BE2C (cell line): ENCODE measurements around the gene LMOD1. TPM values are rescaled to one million over a fixed set of nuclear protein-coding genes. Genes with fewer than 3 reads are reported as not detected.

ENCODE experiments used
- DNase-seq: peaks from one replicate; pipeline ENCODE4 v3.0.0-alpha.2; 2020
- H3K27me3 ChIP-seq: fragments of 250-450 bp; sonication (Bioruptor Pico); 2 replicates; pipeline ENCODE4 v1.5.1; 2020; ENCODE audit warnings: mild to moderate bottlenecking
- H3K36me3 ChIP-seq: fragments of 250-450 bp; sonication (Bioruptor Pico); 2 replicates; pipeline ENCODE4 v1.5.1; 2020; ENCODE audit warnings: mild to moderate bottlenecking
- H3K4me1 ChIP-seq: fragments of 250-450 bp; sonication (Bioruptor Pico); 2 replicates; pipeline ENCODE4 v1.5.1; 2020
- H3K4me3 ChIP-seq: 2 replicates; pipeline ENCODE4 v1.5.1; 2011; ENCODE audit warnings: low read depth, low read length
- H3K9me3 ChIP-seq: fragments of 250-450 bp; sonication (Bioruptor Pico); 2 replicates; pipeline ENCODE4 v1.5.1; 2020
- polyA plus RNA-seq: library from polyadenylated mRNA; unstranded; fragments of >200 nt; gene quantifications from one replicate; pipeline ENCODE4 v1.2.1, GENCODE V29; 2012; ENCODE audit warnings: low read depth, missing spikeins; ENCODE audit not compliant: insufficient read length, insufficient read depth
- TF ChIP-seq, protein P1 (sequence below): IDR thresholded peaks from 2 replicates; pipeline ENCODE4 v1.5.1; 2012; ENCODE audit warnings: mild to moderate bottlenecking, low read depth, low read length

Gene LMOD1
- polyA plus RNA-seq = 0.40 TPM

DNA sequence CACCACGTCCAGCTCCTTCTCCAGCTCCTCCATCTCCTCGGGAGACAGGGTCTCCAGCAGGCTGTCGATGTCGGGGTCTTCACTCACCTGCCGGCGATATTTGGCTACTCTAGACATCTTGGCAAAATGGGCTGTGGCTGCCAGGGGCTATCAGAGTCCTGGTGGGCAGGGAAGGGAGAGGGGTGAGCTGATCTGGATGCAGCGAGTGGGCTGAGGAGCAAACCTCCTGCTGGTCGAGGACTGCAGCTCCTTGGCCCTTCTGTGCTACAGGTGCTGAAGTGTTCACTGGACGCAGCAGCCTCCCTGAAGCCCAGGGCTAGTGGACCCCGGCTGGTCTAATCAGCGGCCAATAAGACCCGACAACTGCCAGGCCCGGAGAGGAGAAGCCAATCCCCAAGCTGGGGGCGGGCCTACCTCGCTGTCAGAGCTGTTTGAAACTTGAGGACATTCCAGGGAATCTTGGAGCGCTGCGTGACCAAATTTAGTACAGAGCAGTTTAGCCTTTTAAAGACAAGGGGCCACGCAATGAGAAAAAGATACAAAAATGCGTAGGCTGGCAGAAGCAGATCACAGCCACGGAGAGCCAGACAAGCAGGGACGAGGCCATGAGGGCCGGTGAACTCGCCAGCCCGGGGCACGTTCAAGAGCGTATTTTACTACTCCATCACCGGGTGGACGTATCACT lies at the start of gene LMOD1:
LMOD1 (minus strand) TSS at position 325 of the 685 bp plus-strand sequence; CDS start at position 117, 208 bp downstream.
- peak; percentile 81 for DNase-seq
- Histone ChIP-seq H3K27me3 (no peaks in the 10 kb centered on the region), H3K4me1 (no peaks in the 10 kb centered on the region; the same call in 1 of the 2 replicates), H3K4me3 (peak within 1 kb of the TSS; percentile 62), H3K36me3 (no peaks in the 10 kb centered on the region), H3K9me3 (no peaks in the 10 kb centered on the region)
- TF ChIP-seq, protein P1, sequence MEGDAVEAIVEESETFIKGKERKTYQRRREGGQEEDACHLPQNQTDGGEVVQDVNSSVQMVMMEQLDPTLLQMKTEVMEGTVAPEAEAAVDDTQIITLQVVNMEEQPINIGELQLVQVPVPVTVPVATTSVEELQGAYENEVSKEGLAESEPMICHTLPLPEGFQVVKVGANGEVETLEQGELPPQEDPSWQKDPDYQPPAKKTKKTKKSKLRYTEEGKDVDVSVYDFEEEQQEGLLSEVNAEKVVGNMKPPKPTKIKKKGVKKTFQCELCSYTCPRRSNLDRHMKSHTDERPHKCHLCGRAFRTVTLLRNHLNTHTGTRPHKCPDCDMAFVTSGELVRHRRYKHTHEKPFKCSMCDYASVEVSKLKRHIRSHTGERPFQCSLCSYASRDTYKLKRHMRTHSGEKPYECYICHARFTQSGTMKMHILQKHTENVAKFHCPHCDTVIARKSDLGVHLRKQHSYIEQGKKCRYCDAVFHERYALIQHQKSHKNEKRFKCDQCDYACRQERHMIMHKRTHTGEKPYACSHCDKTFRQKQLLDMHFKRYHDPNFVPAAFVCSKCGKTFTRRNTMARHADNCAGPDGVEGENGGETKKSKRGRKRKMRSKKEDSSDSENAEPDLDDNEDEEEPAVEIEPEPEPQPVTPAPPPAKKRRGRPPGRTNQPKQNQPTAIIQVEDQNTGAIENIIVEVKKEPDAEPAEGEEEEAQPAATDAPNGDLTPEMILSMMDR = no peak

DNA sequence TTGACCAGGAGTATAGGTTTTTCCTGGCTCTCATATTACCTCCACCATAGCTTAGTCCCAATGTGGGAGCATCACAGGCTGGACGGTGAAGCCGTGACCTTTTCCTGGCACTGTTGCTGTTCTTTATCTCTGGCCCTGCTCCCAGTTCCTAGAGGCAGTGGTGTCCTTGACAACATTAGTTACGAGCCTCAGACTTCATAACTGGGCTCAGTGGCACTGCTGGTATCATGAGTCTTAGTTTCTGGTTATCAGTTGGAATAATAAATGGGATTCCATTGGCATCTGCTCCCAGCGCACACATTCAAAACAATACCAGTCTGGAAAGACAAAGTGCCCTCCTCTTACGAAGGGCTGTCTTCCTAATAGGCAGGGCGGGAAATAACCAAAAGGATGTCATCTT lies 44.1 kb upstream of the LMOD1 start:
- H3K27me3 ChIP-seq = no peaks in the 10 kb centered on the region
- H3K4me1 ChIP-seq = no peaks in the 10 kb centered on the region; the same call in none of the 2 replicates
- H3K4me3 ChIP-seq = no peak overlapping the region
- TF ChIP-seq, protein P1 = no peak
- no peaks in the 10 kb centered on the region for H3K9me3 ChIP-seq
- H3K36me3 ChIP-seq = peaks cover 28% of the 10 kb centered on the region
- no peak for DNase-seq

DNA sequence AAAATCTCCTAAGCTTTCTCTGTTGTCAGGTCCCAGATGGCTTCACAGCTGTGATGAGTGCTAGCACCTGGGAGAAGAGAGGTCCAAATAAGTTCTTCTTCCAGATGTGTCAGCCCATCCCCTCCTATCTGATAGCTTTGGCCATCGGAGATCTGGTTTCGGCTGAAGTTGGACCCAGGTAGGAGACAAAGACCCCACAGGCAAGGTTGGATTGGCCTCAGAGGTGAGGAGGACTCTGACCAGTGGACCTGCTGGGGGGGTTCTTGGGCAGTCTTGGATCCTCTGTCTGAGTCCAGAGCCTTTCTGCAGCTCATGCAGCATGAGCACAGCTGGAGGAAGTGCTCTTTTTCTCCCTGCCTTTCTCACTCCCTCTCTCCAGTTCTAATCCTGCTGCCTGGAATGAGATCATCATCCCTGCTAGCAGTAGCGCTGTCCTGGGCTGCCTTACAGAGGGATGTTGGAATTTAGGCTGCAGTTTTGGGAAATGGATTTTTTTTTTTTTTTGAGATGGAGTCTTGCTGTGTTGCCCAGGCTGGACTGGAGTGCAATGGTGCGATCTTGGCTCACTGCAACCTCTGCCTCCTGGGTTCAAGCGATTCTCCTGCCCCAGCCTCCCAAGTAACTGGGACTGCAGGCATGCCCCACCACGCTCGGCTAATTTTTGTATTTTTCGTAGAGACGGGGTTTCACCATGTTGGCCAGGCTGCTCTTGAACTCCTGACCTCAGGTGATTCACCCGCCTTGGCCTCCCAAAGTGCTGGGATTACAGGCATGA lies 43.2 kb upstream of the LMOD1 start:
- DNase-seq = no peak
- no peaks in the 10 kb centered on the region for H3K27me3 ChIP-seq
- no peak overlapping the region for H3K4me3 ChIP-seq
- TF ChIP-seq, protein P1 = no peak
- peaks cover 28% of the 10 kb centered on the region for H3K36me3 ChIP-seq
- H3K9me3 ChIP-seq = no peaks in the 10 kb centered on the region
- H3K4me1 ChIP-seq = no peaks in the 10 kb centered on the region; the same call in none of the 2 replicates

DNA sequence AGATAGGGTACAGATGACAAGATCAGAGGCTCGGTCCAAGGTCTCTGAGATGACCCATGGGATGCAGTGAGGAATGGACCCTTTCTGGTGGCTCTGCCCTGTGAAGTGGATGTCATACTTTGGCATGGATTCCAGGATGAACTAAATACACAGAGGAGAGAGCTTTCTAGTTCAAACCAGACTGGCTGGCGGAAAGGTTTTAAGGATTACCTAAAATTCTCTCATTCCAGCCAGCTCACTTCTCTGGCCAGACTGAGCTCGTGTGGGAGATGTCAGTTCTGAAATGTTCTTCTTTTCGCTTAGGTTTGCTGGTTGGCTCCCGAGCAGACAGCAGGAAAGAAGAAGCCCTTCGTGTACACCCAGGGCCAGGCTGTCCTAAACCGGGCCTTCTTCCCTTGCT lies 42.3 kb upstream of the LMOD1 start:
- no peak overlapping the region for H3K4me3 ChIP-seq
- H3K4me1 ChIP-seq = no peaks in the 10 kb centered on the region; the same call in none of the 2 replicates
- TF ChIP-seq, protein P1 = no peak
- no peaks in the 10 kb centered on the region for H3K9me3 ChIP-seq
- H3K27me3 ChIP-seq = no peaks in the 10 kb centered on the region
- DNase-seq = no peak
- peaks cover 28% of the 10 kb centered on the region for H3K36me3 ChIP-seq

DNA sequence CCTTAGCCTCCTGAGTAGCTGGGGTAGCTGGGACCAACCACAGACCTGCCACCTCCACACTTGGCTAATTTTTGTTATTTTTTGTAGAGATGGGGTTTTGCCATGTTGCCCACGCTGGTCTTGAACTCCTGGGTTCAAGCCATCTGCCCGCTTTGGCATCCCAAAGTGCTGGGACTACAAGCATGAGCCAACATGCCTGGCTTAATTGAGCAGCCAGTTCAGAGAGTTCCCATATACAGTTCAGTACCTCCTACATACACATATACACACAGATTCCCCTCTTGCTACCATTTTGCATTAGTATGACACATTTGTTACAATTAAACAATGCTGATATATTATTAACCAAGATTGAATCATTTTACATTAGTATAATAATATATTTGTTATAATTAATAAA lies 39.0 kb upstream of the LMOD1 start:
- Histone ChIP-seq H3K4me3 (no peak overlapping the region), H3K4me1 (no peaks in the 10 kb centered on the region; the same call in 1 of the 2 replicates), H3K27me3 (no peaks in the 10 kb centered on the region), H3K36me3 (peaks cover 14% of the 10 kb centered on the region), H3K9me3 (no peaks in the 10 kb centered on the region)
- TF ChIP-seq, protein P1 = no peak
- no peak for DNase-seq

DNA sequence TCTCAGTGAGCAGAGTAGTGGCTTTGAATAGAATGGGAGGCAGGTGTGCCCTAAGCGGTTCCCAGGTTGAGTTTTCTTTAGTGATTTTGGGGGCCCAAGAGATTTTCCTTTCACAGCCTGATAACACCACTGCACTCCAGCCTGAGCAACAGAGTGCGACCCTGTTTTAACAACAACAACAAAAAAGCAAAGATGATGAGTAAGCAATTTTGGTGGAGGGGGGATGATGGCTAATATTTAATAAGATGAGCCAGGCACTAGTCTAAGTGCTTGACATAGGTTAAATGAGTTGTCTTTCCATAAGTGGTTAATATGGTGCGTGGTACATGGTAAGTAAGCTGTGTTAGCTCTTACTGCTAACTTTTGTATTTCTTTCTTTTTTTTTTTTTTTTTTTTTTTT lies 38.1 kb upstream of the LMOD1 start:
- Histone ChIP-seq H3K36me3 (peaks cover 10% of the 10 kb centered on the region), H3K4me3 (no peak overlapping the region), H3K9me3 (no peaks in the 10 kb centered on the region), H3K27me3 (no peaks in the 10 kb centered on the region), H3K4me1 (no peaks in the 10 kb centered on the region)
- no peak for DNase-seq
- TF ChIP-seq, protein P1 = no peak
